NCI-H1092 treated with DMSO at 0.1 percent for 48 hours (cell line): ENCODE measurements around the gene ZNF181.

ENCODE experiments used
- DNase-seq: peaks from one replicate; lab custom pipeline; 2025; lab: John Stamatoyannopoulos, UW

Gene ZNF181

DNA sequence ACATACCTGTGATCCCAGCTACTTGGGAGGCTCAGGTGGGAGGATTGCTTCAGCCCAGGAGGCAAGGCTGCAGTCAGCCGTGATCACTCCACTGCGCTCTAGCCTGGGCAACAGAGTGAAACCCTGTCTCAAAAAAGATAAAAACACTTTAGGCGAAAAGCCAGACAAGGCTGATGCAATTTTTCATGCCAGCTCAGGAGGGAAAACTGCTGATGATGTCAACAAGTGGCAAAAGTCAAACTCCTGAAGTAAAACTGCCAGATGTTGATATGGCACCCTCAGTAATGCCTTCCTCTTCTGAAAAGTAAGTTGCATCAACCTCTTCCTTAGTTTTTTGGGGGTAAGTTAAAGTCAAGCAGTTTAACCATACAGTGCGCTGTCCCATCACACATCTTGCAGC, 23.4 kb downstream of the ZNF181 start:
- no peak for DNase-seq

DNA sequence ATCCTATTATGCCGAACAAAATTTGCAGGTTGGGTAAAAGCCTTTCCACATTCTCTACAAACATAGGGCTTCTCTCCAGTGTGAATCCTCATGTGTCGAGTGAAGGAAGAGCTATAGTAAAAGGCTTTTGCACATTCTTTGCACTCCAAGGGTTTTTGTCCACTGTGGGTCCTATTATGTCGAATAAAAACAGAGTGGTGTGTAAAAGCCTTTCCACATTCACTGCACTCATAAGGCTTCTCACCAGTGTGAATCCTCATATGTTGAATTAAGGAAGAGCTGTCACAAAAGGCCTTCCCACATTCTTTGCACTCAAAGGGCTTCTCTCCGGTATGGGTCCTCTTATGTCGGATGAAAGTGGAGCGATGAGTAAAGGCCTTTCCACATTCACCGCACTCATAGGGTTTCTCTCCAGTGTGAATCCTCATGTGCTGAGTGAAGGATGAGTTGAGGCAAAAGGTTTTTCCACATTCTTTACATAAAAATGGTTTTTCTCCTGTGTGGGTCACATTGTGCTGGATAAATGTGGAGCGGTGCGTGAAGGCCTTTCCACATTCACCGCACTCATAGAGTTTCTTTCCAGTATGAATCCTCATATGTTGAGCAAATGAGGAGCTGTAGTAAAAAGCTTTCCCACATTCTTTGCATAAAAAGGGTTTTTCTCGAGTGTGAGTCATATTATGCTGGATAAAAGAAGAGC, 25.3 kb downstream of the ZNF181 start:
- DNase-seq = no peak

- DNase-seq = no peak
These were observed 32.3 kb downstream of the ZNF181 start for GRCh38 chr19:34766386-34766785.

DNA sequence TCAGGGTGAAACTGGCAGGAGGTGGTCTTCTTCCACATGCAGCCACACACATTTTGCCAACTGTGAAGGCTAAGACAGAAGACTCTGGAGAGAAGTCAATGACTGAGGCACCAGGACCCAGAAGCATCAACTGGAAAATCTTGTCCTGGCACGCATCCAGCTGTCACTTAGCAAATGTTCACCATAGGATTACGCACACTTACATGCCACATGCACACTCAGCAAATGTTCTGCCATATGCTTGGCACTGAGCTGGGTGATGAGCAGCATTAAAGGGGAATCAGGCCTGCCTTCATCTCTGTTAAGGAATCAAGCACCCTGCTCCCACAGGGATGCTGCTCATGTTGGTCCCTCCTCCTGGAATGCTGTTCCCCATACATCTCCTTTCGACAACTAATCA, 33.9 kb downstream of the ZNF181 start:
- no peak for DNase-seq

DNA sequence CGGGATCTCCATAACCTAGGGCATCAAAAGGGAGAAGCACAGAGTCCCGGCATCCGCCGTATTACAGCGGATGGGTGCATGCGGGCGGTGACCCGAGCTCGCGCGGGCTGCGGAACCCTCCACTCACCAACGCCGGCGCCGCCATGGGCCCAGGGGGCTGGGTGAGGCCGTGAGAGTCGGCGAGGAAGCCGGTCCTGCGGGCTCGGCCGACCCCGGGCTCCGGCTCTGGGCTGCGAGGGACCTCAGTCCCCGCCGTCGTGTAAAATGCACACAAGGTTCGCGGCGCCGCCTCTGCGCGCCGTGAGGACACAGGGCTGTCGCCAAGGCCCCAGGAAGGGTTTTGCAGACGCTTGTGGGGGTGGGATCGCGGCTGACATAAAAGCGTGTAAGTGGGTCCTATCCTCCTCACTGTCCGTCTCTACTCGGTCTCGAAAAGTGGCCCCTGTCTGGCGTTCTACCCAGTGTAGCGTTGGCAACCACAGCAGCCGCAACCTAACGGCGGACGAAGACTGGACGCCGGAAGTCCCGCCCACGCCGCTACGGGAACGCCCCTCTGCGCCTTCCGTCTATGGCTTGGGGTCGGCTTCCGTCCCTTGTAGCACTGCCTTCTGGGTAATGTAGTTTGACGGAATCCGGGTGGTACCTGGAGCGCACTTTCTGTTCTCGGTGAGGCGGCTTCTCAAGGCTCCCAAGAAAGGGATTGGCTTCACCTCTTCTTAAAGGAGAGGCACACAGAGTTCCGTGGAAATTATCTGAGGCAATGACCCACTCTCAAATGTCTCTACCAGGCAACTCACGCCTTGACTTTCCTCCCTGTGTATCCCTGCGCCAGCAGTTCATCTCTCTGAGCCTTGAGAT, 38.9 kb downstream of the ZNF181 start, which contains the start of gene ZNF599:
ZNF599 (minus strand) TSS at position 519 of the 858 bp plus-strand sequence; CDS start at position 145, 374 bp downstream.
- DNase-seq = peak; percentile 82

DNA sequence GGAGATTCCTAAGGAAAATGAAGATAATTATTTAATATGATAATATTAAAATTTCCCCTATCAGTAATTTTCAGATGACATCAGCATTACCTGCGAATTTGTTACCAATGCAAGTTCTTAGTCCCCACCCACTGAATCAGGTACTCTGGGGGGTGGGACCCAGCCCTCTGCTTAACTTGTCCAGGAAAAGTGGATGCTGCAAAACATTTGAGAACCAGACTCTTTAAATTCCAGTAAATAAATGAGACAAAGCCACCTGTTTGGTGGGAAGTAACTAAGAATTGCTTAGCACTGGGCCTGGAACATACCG, 39.5 kb downstream of the ZNF181 start:
- DNase-seq = no peak

GRCh38 chr19:34774857-34775256, 40.8 kb downstream of the ZNF181 start:
- no peak for DNase-seq

GRCh38 chr19:34778342-34778741, 44.3 kb downstream of the ZNF181 start:
- no peak for DNase-seq

DNA sequence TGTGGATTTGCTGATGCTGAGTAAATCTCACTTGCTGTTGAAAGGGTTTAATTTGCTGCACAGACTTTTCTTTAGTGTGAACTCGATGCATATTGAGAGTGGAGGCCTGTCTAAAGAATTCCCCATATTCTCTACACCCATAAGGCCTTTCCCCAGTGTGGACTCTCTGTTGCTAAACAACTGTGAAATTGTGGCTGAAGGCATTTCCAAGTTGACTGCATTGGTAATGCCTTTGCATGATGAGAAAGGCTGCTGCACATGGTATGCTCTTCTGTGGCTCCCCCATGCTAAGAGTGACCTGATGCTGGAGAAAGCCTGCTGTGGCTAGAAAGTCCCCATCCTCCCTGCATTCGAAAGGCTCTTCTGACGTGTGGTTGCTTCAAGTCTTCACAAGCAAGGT, 45.6 kb downstream of the ZNF181 start:
- no peak for DNase-seq

- DNase-seq = no peak
These were observed 52.2 kb downstream of the ZNF181 start for GRCh38 chr19:34786236-34786635.

DNA sequence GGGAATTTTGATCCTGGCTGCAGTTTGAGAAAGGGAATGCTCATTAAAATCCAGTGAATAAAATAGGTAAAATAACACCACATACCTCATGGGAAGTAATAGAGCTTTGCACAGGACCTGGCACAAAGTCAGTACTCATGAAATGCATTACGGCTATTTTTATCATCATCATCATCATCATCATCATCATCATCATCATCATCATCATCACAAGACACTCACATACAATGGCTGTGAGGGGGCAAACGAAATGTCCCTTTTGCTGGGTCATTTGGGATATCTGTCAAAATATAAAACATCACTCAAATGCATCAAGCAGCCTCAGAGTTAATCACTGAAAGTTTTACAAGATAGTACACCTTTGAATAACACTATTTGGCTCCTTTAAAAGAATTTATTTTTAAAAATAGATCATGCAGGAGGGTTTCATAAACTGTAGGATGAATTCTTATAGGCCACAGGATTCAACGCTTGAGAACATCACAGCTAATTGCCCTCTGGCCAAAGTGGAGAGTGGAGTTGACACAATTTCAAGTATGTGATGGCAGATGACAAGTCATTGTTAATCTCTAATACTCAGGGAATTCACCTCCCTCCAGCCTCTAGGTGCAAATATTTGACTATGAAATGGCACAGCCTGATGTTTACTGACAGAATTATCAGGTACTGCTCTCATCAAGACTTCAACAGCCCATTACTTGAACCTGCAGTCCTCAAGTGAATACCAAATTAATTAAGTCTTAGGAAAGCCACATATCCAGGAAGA, 53.2 kb downstream of the ZNF181 start:
- DNase-seq = no peak

DNA sequence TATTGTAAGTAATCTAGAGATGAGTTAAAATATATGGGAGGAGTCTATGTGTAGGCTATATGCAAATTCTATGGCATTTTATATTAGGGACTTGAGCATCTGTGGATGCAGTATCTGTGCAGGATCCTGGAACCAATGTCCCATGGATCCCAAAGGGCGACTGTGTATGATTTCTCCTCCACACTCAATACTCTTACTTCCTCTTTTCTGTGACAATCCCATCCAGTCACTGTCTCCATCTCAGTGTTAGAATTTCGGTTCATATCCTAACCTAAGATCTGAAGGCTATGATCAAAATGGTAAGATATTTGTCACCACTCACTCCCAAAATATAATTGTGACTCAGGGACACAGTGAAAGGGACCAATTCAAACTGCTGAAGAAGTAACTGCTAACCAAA, 54.0 kb downstream of the ZNF181 start:
- no peak for DNase-seq

DNA sequence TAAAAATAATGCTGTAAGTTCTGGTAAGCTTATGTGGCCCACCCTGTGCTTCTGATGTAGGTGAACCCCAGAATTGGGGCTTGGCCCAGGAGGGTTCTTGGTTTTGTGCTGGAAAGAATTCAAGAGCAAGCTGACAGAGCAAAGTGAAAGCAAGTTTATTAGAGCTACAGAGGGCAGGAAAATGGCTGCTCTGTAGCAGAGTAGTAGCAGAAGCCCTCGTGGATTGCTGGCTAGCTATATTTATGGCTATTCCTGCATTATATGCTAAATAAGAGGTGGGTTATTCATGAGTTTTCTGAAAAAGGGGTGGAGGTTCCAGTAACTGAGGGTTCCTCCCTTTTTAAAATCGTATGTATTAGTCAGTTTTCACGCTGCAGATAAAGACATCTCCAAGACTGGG, 59.5 kb downstream of the ZNF181 start:
- no peak for DNase-seq

GRCh38 chr19:34794066-34794960, 60.3 kb downstream of the ZNF181 start:
- DNase-seq = no peak
